ENCODE data around the gene HTT-AS.

- TF ChIP-seq GATA3 (IDR thresholded peaks at IDR 0.05; ENCODE audit: low read depth, low read length) (no peak), GATA2 (IDR thresholded peaks at IDR 0.05; ENCODE audit: low read depth, low read length) (no peak)
Measured at GRCh38 chr4:3059943-3060342, 14.4 kb downstream of the HTT-AS start.

Data from SH-SY5Y (cell line).